K562 (cell line): ENCODE data around the gene SELPLG.

Source experiments
- CHD1 ChIP-seq: fragments of 200-600 bp; sonication (generic); IDR thresholded peaks from one replicate; pipeline ENCODE4 v1.6.1; 2012; ENCODE audit warnings: mild to moderate bottlenecking, moderate library complexity, low read length, inconsistent platforms
- GTF2F1 ChIP-seq: IDR thresholded peaks from 2 replicates; pipeline ENCODE4 v1.6.1; 2011; ENCODE audit warnings: low read depth, low read length, improper control_type of control experiment
- NFYB ChIP-seq: IDR thresholded peaks from 2 replicates; pipeline ENCODE4 v1.6.1; 2011; ENCODE audit warnings: mild to moderate bottlenecking, moderate library complexity; ENCODE audit not compliant: insufficient read length; ENCODE audit errors: extremely low read depth
- RAD21 ChIP-seq, 2 experiments: fragments of 250-450 bp in 1 of 2; fragments of 450-650 bp in 1 of 2; sonication (Bioruptor Pico) in 1 of 2; formaldehyde crosslinking in 1 of 2; IDR thresholded peaks in 1 of 2; conservative IDR thresholded peaks in 1 of 2; 2 replicates each; pipeline versions ENCODE4 v1.4.0 to v1.8.0; 2020 to 2022; ENCODE audit warnings: mild to moderate bottlenecking in 2 of 2, moderate library complexity in 1 of 2
- RBM14 ChIP-seq: fragments of 200-400 bp; formaldehyde crosslinking; IDR thresholded peaks from 2 replicates; pipeline ENCODE4 v1.6.1; 2018; ENCODE audit warnings: low read depth, mild to moderate bottlenecking, low read length, moderate library complexity, borderline replicate concordance; ENCODE audit not compliant: insufficient read depth
- RFX7 ChIP-seq: fragments of 250-450 bp; sonication (Bioruptor Pico); IDR thresholded peaks from 2 replicates; pipeline ENCODE4 v1.5.1; 2021; ENCODE audit warnings: mild to moderate bottlenecking
- YY1 ChIP-seq, 3 experiments: IDR thresholded peaks; 2 replicates each; pipeline ENCODE4 v1.6.1; 2011; ENCODE audit warnings: low read length in 2 of 3, mild to moderate bottlenecking in 2 of 3, moderate library complexity in 2 of 3, borderline replicate concordance in 1 of 3, control low read depth in 1 of 3, low read depth in 1 of 3; ENCODE audit not compliant: insufficient read depth in 3 of 3, insufficient replicate concordance in 2 of 3, control insufficient read depth in 1 of 3, insufficient read length in 1 of 3; ENCODE audit errors: extremely low read depth in 1 of 3
- ZNF121 ChIP-seq: sonication (generic); formaldehyde crosslinking; conservative IDR thresholded peaks from 2 replicates; pipeline ENCODE4 v1.8.0; 2022; ENCODE audit warnings: missing genetic modification reagents
- TF ChIP-seq, protein P1 (sequence below): sonication (generic); formaldehyde crosslinking; IDR thresholded peaks from 2 replicates; pipeline ENCODE4 v1.8.0; 2022; ENCODE audit warnings: mild to moderate bottlenecking, low read depth, missing genetic modification reagents
- TF ChIP-seq, protein P2 (sequence below): fragments of 450-650 bp; IDR thresholded peaks from 2 replicates; pipeline ENCODE4 v1.6.1; 2017; ENCODE audit warnings: mild to moderate bottlenecking, moderate library complexity
- TF ChIP-seq, protein P3 (sequence below), 2 experiments: fragments of 450-650 bp in 1 of 2; sonication (generic) in 1 of 2; formaldehyde crosslinking in 1 of 2; IDR thresholded peaks; 2 replicates each; pipeline versions ENCODE4 v1.7.1 to v1.9.0; 2016 to 2022; ENCODE audit warnings: inconsistent platforms in 1 of 2, mild to moderate bottlenecking in 1 of 2, missing genetic modification reagents in 1 of 2
- TF ChIP-seq, protein P4 (sequence below), 3 experiments: IDR thresholded peaks in 2 of 3; conservative IDR thresholded peaks in 1 of 3; 2 replicates each; pipeline ENCODE4 v1.5.1; 2011 to 2012; ENCODE audit warnings: low read length in 3 of 3, mild to moderate bottlenecking in 3 of 3, control low read depth in 2 of 3, improper control_type of control experiment in 1 of 3, inconsistent platforms in 1 of 3, low read depth in 1 of 3, mixed read lengths in 1 of 3, moderate library complexity in 1 of 3; ENCODE audit not compliant: insufficient read depth in 2 of 3

DNA sequence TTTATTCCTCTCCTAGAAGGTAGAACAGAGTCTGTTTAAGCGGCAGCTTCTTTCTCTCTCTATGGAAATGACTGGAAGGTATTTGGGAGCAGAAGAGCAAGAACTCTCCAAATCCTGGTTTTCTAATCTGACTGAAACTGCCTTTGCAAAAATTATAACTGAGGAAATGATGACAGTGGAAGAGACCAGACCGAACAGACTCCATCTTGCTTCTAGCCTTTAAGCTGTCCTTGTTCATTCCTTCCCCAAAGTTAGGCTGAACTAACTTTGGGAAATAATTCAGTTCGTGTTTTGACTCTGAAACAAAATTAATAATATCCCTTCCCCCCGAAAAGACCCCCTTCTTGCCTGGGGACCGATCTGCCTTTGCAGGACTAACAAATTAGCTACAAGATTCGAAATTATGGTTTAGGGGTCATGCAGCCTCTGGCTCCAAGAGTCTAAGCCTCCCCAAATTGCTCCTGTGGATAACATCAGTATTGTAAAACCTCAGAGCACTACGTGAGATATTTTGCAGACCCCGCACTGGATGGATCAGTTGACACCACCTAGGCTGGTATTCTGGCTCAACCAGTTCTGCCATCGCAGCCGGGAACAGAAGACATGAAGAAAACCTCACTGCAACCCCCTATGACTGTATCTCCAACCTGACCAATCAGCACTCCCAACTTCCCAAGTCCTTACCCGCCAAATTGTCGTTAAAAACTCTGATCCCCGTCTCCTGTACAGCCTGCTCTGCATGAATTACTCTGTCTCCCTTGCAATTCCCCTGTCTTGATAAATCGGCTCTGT lies 14.1 kb downstream of the SELPLG start:
- TF ChIP-seq RBM14 (no peak), ZNF121 (no peak), CHD1 (no peak), YY1 (IDR thresholded peaks at IDR 0.05; ENCODE audit: borderline replicate concordance in 1 of 3, control insufficient read depth in 1 of 3, extremely low read depth in 1 of 3, insufficient read depth in 3 of 3, insufficient read length in 1 of 3, insufficient replicate concordance in 2 of 3, low read depth in 1 of 3, low read length in 2 of 3) (no peak), GTF2F1 (no peak), RFX7 (CRISPR knock-in tag) (no peak), NFYB (no peak), RAD21 (CRISPR knock-in tag; conservative IDR thresholded peaks at IDR 0.05 in 1 of 2, IDR thresholded peaks at IDR 0.05 in 1 of 2) (no peak)
- TF ChIP-seq, protein P1, sequence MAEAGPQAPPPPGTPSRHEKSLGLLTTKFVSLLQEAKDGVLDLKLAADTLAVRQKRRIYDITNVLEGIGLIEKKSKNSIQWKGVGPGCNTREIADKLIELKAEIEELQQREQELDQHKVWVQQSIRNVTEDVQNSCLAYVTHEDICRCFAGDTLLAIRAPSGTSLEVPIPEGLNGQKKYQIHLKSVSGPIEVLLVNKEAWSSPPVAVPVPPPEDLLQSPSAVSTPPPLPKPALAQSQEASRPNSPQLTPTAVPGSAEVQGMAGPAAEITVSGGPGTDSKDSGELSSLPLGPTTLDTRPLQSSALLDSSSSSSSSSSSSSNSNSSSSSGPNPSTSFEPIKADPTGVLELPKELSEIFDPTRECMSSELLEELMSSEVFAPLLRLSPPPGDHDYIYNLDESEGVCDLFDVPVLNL (CRISPR knock-in tag): no peak
- TF ChIP-seq, protein P2, sequence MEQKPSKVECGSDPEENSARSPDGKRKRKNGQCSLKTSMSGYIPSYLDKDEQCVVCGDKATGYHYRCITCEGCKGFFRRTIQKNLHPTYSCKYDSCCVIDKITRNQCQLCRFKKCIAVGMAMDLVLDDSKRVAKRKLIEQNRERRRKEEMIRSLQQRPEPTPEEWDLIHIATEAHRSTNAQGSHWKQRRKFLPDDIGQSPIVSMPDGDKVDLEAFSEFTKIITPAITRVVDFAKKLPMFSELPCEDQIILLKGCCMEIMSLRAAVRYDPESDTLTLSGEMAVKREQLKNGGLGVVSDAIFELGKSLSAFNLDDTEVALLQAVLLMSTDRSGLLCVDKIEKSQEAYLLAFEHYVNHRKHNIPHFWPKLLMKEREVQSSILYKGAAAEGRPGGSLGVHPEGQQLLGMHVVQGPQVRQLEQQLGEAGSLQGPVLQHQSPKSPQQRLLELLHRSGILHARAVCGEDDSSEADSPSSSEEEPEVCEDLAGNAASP: no peak
- TF ChIP-seq, protein P3, sequence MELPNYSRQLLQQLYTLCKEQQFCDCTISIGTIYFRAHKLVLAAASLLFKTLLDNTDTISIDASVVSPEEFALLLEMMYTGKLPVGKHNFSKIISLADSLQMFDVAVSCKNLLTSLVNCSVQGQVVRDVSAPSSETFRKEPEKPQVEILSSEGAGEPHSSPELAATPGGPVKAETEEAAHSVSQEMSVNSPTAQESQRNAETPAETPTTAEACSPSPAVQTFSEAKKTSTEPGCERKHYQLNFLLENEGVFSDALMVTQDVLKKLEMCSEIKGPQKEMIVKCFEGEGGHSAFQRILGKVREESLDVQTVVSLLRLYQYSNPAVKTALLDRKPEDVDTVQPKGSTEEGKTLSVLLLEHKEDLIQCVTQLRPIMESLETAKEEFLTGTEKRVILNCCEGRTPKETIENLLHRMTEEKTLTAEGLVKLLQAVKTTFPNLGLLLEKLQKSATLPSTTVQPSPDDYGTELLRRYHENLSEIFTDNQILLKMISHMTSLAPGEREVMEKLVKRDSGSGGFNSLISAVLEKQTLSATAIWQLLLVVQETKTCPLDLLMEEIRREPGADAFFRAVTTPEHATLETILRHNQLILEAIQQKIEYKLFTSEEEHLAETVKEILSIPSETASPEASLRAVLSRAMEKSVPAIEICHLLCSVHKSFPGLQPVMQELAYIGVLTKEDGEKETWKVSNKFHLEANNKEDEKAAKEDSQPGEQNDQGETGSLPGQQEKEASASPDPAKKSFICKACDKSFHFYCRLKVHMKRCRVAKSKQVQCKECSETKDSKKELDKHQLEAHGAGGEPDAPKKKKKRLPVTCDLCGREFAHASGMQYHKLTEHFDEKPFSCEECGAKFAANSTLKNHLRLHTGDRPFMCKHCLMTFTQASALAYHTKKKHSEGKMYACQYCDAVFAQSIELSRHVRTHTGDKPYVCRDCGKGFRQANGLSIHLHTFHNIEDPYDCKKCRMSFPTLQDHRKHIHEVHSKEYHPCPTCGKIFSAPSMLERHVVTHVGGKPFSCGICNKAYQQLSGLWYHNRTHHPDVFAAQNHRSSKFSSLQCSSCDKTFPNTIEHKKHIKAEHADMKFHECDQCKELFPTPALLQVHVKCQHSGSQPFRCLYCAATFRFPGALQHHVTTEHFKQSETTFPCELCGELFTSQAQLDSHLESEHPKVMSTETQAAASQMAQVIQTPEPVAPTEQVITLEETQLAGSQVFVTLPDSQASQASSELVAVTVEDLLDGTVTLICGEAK (IDR thresholded peaks at IDR 0.05): no peak
- TF ChIP-seq, protein P3 (CRISPR knock-in tag; IDR thresholded peaks at IDR 0.05): no peak
- TF ChIP-seq, protein P4, sequence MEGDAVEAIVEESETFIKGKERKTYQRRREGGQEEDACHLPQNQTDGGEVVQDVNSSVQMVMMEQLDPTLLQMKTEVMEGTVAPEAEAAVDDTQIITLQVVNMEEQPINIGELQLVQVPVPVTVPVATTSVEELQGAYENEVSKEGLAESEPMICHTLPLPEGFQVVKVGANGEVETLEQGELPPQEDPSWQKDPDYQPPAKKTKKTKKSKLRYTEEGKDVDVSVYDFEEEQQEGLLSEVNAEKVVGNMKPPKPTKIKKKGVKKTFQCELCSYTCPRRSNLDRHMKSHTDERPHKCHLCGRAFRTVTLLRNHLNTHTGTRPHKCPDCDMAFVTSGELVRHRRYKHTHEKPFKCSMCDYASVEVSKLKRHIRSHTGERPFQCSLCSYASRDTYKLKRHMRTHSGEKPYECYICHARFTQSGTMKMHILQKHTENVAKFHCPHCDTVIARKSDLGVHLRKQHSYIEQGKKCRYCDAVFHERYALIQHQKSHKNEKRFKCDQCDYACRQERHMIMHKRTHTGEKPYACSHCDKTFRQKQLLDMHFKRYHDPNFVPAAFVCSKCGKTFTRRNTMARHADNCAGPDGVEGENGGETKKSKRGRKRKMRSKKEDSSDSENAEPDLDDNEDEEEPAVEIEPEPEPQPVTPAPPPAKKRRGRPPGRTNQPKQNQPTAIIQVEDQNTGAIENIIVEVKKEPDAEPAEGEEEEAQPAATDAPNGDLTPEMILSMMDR (IDR thresholded peaks at IDR 0.05 in 2 of 3, conservative IDR thresholded peaks at IDR 0.05 in 1 of 3; ENCODE audit: insufficient read depth in 2 of 3, low read depth in 1 of 3, low read length in 3 of 3): no peak
